GM12878 (cell line): ENCODE measurements around the gene ATXN1L. TPM values are rescaled to one million over a fixed set of nuclear protein-coding genes. Genes with fewer than 3 reads are reported as not detected.
A peak's percentile ranks its signal among the peaks of the same experiment; 100 is the strongest.

Experiments used
- ATAC-seq: fragments of 200-7000 bp; cut with Tn5 transposase; 3 replicates; pipeline ENCODE4 v1.9.1; 2020; ENCODE audit warnings: mild to moderate bottlenecking, moderate library complexity
- BruUV-seq: library from RNA; stranded (reverse); fragments of 400-500 nt; replicated peaks from 2 replicates; lab custom pipeline; 2021; lab: Mats Ljungman, UMichigan
- CTCF ChIA-PET: fragments of 300-600 bp; sonication (Branson Sonifier 250); formaldehyde crosslinking; extraction: SDS; loops from one replicate; lab custom pipeline; 2021; ENCODE audit warnings: inconsistent platforms; lab: Yijun Ruan, JAX
- POLR2A ChIA-PET: fragments of 350-600 bp; formaldehyde crosslinking; extraction: SDS; loops from one replicate; lab custom pipeline; 2021; ENCODE audit warnings: inconsistent platforms; lab: Charles Lee
- RAD21 ChIA-PET: fragments of 300-600 bp; sonication (Branson Sonifier 250); formaldehyde crosslinking; loops from one replicate; lab custom pipeline; 2023; ENCODE audit warnings: antibody characterized with exemption; ENCODE audit not compliant: unreplicated experiment; lab: Charles Lee
- SMC1A ChIA-PET: fragments of 300-600 bp; sonication (Branson Sonifier 250); formaldehyde crosslinking; loops from one replicate; lab custom pipeline; 2023; ENCODE audit not compliant: unreplicated experiment, uncharacterized antibody; lab: Charles Lee
- DNase-seq: peaks from one replicate; pipeline ENCODE4 v3.0.0-alpha.2; 2011; ENCODE audit warnings: low read depth, low spot score
- FAIRE-seq: peaks from 3 replicates; lab custom pipeline; 2011; peaks lifted over from hg19 to GRCh38; lab: Jason Lieb, UNC
- H2AFZ ChIP-seq: 2 replicates; pipeline ENCODE4 v1.6.0; 2011; ENCODE audit warnings: low read depth, low read length, control low read depth; ENCODE audit not compliant: control insufficient read depth
- H3K27ac ChIP-seq: 2 replicates; pipeline ENCODE4 v1.5.1; 2011; ENCODE audit warnings: control low read depth; ENCODE audit not compliant: control insufficient read depth, insufficient read depth
- H3K27me3 ChIP-seq, 2 experiments: replicated peaks in 1 of 2; 2 replicates each; pipeline versions ENCODE4 v1.6.0 to v1.6.1; 2011; ENCODE audit warnings: low read length in 1 of 2; ENCODE audit not compliant: control insufficient read depth in 2 of 2, insufficient read depth in 2 of 2
- H3K36me3 ChIP-seq, 2 experiments: 2 replicates each; pipeline ENCODE4 v1.5.1; 2011; ENCODE audit warnings: low read length in 1 of 2; ENCODE audit not compliant: control insufficient read depth in 2 of 2, insufficient read depth in 2 of 2
- H3K4me1 ChIP-seq: 2 replicates; pipeline ENCODE4 v1.6.1; 2011; ENCODE audit warnings: mild to moderate bottlenecking, low read length, moderate library complexity, mixed read lengths; ENCODE audit not compliant: control insufficient read depth, insufficient read depth
- H3K4me2 ChIP-seq: 2 replicates; pipeline ENCODE4 v1.6.0; 2011; ENCODE audit warnings: control low read depth; ENCODE audit not compliant: control insufficient read depth, insufficient read depth
- H3K4me3 ChIP-seq: fragments of 200-600 bp; sonication (generic); 2 replicates; pipeline ENCODE4 v1.5.1; 2016
- H3K79me2 ChIP-seq: 2 replicates; pipeline ENCODE4 v1.6.0; 2011; ENCODE audit warnings: low read length; ENCODE audit not compliant: control insufficient read depth, insufficient read depth
- H3K9ac ChIP-seq: 2 replicates; pipeline ENCODE4 v1.8.0; 2011; ENCODE audit warnings: low read length, control low read depth, mixed read lengths; ENCODE audit not compliant: control insufficient read depth, insufficient read depth
- H3K9me3 ChIP-seq: replicated peaks from 3 replicates; pipeline ENCODE4 v1.5.1; 2011; ENCODE audit warnings: mild to moderate bottlenecking, low read length; ENCODE audit not compliant: control insufficient read depth, insufficient read depth
- H4K20me1 ChIP-seq: 2 replicates; pipeline ENCODE4 v1.6.0; 2011; ENCODE audit not compliant: control insufficient read depth, insufficient read depth
- ATF2 ChIP-seq: IDR thresholded peaks from 2 replicates; pipeline ENCODE4 v1.6.1; 2012; ENCODE audit warnings: low read length, inconsistent platforms
- BACH1 ChIP-seq: fragments of 450-650 bp; IDR thresholded peaks from 2 replicates; pipeline ENCODE4 v1.6.1; 2017; ENCODE audit warnings: mild to moderate bottlenecking, borderline replicate concordance
- CHD2 ChIP-seq: IDR thresholded peaks from 2 replicates; pipeline ENCODE4 v1.6.1; 2011; ENCODE audit warnings: low read depth, low read length, improper control_type of control experiment, borderline replicate concordance
- ELK1 ChIP-seq: IDR thresholded peaks from 2 replicates; pipeline ENCODE4 v1.6.1; 2012; ENCODE audit warnings: low read depth, low read length, improper control_type of control experiment
- HDGF ChIP-seq: fragments of 450-650 bp; IDR thresholded peaks from 2 replicates; pipeline ENCODE4 v1.6.1; 2016; ENCODE audit warnings: antibody characterized with exemption
- IRF5 ChIP-seq: fragments of 450-650 bp; IDR thresholded peaks from 2 replicates; pipeline ENCODE4 v1.6.1; 2017; ENCODE audit warnings: borderline replicate concordance
- JUND ChIP-seq: IDR thresholded peaks from 2 replicates; pipeline ENCODE4 v1.6.1; 2012; ENCODE audit warnings: low read depth, mild to moderate bottlenecking, low read length, improper control_type of control experiment, moderate library complexity
- KLF5 ChIP-seq: fragments of 450-650 bp; IDR thresholded peaks from 2 replicates; pipeline ENCODE4 v1.6.1; 2014; ENCODE audit warnings: mild to moderate bottlenecking; ENCODE audit not compliant: partially characterized antibody
- MLLT1 ChIP-seq: fragments of 450-650 bp; IDR thresholded peaks from 2 replicates; pipeline ENCODE4 v1.6.1; 2016; ENCODE audit warnings: mild to moderate bottlenecking
- NR2C2 ChIP-seq: IDR thresholded peaks from 2 replicates; pipeline ENCODE4 v1.6.1; 2011; ENCODE audit warnings: borderline replicate concordance, low read depth; ENCODE audit not compliant: control insufficient read depth, insufficient read length
- PAX8 ChIP-seq: fragments of 450-650 bp; IDR thresholded peaks from 2 replicates; pipeline ENCODE4 v1.6.1; 2017; ENCODE audit warnings: mild to moderate bottlenecking, moderate library complexity
- PML ChIP-seq: IDR thresholded peaks from 2 replicates; pipeline ENCODE4 v1.6.1; 2012; ENCODE audit warnings: low read length, inconsistent platforms
- SIX5 ChIP-seq: IDR thresholded peaks from 2 replicates; pipeline ENCODE4 v1.6.1; 2011; ENCODE audit warnings: mild to moderate bottlenecking, low read depth, low read length, moderate library complexity; ENCODE audit not compliant: severe bottlenecking
- SUPT20H ChIP-seq: IDR thresholded peaks from 2 replicates; pipeline ENCODE4 v1.6.1; 2011; ENCODE audit warnings: low read depth, mild to moderate bottlenecking, low read length, moderate library complexity, borderline replicate concordance; ENCODE audit not compliant: control insufficient read depth
- TARDBP ChIP-seq: IDR thresholded peaks from 2 replicates; pipeline ENCODE4 v1.6.1; 2016; ENCODE audit warnings: borderline replicate concordance
- ZBED1 ChIP-seq: IDR thresholded peaks from 2 replicates; pipeline ENCODE4 v1.6.1; 2016; ENCODE audit warnings: borderline replicate concordance
- ZNF622 ChIP-seq: fragments of 450-650 bp; IDR thresholded peaks from 2 replicates; pipeline ENCODE4 v1.6.1; 2017; ENCODE audit warnings: mild to moderate bottlenecking, inconsistent platforms
- WGBS: methylation state at CpG from one replicate; pipeline ENCODE4 v1.1.6; 2016; ENCODE audit warnings: low lambda C conversion rate; ENCODE audit not compliant: insufficient replicate concordance, insufficient coverage; ENCODE audit errors: missing lambda C conversion rate; 5-methylcytosine and 5-hydroxymethylcytosine counted together
- in situ Hi-C: fragments of 300-500 bp; cut with MboI; formaldehyde crosslinking; loops from 9 replicates; pipeline ENCODE4 v1.14.3; 2018; ENCODE audit warnings: mixed read lengths
- intact Hi-C: fragments of 100-400 bp; cut with micrococcal nuclease; formaldehyde crosslinking; loops from one replicate; pipeline ENCODE4 v1.14.2; 2022; ENCODE audit not compliant: unreplicated experiment
- polyA plus RNA-seq, 11 experiments: library from polyadenylated mRNA; depleted of rRNA in 4 of 11; unstranded in 6 of 11; stranded (reverse) in 5 of 11; fragments of >200 nt; fragmentation: Nextera tagmentation in 4 of 11; fragmentation: Illumina TruSeq in 1 of 11; extraction: Ambion mirVana in 4 of 11; extraction: Trizol in 1 of 11; gene quantifications; 1 replicate in 1 of 11; 2 replicates in 10 of 11; pipeline versions ENCODE4 v1.2.1 to v1.2.3, GENCODE V29; 2011 to 2016; ENCODE audit warnings: inconsistent platforms in 2 of 11, missing spikeins in 2 of 11, low read depth in 1 of 11
- total RNA-seq, 4 experiments: library from RNA; depleted of rRNA in 3 of 4; stranded (reverse); fragments of >200 nt in 3 of 4; fragmentation: Illumina TruSeq in 1 of 4; extraction: Trizol in 1 of 4; gene quantifications; 2 replicates each; pipeline versions ENCODE4 v1.2.1 to v1.2.3, GENCODE V29; 2013 to 2021

ATXN1L gene
- total and polyA plus RNA-seq, 10 of the 15 experiments (the other 5 are each of a cell fraction or from before 2014, with no cell fraction given): 1.8 to 14.6 (median 9.2) TPM

GRCh38 chr16:71808593-71809459 is 37.0 kb upstream of the ATXN1L start, which contains the start of gene AP1G1:
TSS of gene AP1G1 (minus strand) at chr16:71808834. CDS start at chr16:71789479, 19,355 bp downstream.
- DNase-seq (peak; percentile 96), FAIRE-seq (peak; percentile 80), ATAC-seq (peak; percentile 90)
- Histone ChIP-seq H3K4me1 (peaks cover 8% of the 10 kb centered on the region), H3K27ac (peak within 1 kb of the TSS; percentile 100), H3K4me2 (peak within 1 kb of the TSS; percentile 84), H3K36me3 (no peaks in the 10 kb centered on the region), H2AFZ (peak within 1 kb of the TSS; percentile 100), H3K9me3 (no peaks in the 10 kb centered on the region), H4K20me1 (no peaks in the 10 kb centered on the region; the same call in 1 of the 2 replicates), H3K79me2 (peaks cover 52% of the 10 kb centered on the region), H3K9ac (peak within 1 kb of the TSS; percentile 99), H3K27me3 (no peaks in the 10 kb centered on the region), H3K4me3 (peak within 1 kb of the TSS; percentile 93)
- SMC1A ChIA-PET: interaction anchor here (0.8 to 4.0 kb wide), 14 partner anchors 8 to 153 kb away, joined by 3 to 26 read pairs (median 4); partner anchors contain the start of genes ATXN1L and ZNF821
- under 1% methylated on average over 52 of the region's 54 CpGs for WGBS
- intact Hi-C loops: loop anchor here (2.0 to 5.0 kb wide), 5 partner anchors 36 to 283 kb away; partner anchors contain the start of genes ATXN1L, DHX38, IST1 and TXNL4B
- BruUV-seq: no TSS peak
- CTCF ChIA-PET: interaction anchor here (0.9 to 6.4 kb wide), 4 partner anchors 36 to 87 kb away, joined by 3 to 33 read pairs (median 4); partner anchors contain the start of gene ATXN1L
- RAD21 ChIA-PET: interaction anchor here (1.0 to 4.3 kb wide), 11 partner anchors 8 to 244 kb away, joined by 3 to 43 read pairs (median 4); partner anchors contain the start of genes ATXN1L, IST1 and ZNF821
- in situ Hi-C loops: loop anchor here (5.0 kb wide), 1 partner anchor 88 kb away; the partner anchor contains the start of gene IST1
- POLR2A ChIA-PET: interaction anchor here (0.5 to 4.9 kb wide), 11 partner anchors 8 to 1398 kb away, joined by 3 to 30 read pairs (median 8); partner anchors contain the start of gene ZNF821
- TF ChIP-seq KLF5: peak; percentile 78
- TF ChIP-seq SUPT20H: no peak
- peak; percentile 38 for TF ChIP-seq SIX5
- peak; percentile 91 for TF ChIP-seq TARDBP
- TF ChIP-seq MLLT1: peak; percentile 100
- TF ChIP-seq PAX8: peak; percentile 88
- peak; percentile 74; the same call in 1 of the 2 replicates for TF ChIP-seq PML
- peak; percentile 47 for TF ChIP-seq ATF2
- TF ChIP-seq HDGF: no peak
- 0 out of 2 replicates have a peak, but pooled peaks have one; percentile 20 for TF ChIP-seq ELK1
- no peak for TF ChIP-seq NR2C2
- TF ChIP-seq BACH1: peak; percentile 30
- no peak for TF ChIP-seq IRF5
- TF ChIP-seq JUND: no peak; the same call in 1 of the 2 replicates
- peak; percentile 58; the same call in 1 of the 2 replicates for TF ChIP-seq ZBED1
- peak; percentile 96 for TF ChIP-seq CHD2
- TF ChIP-seq ZNF622: no peak
